GM19324 (cell line): ENCODE data around the gene ETS1.
"Not testable (repeated sequence)": the region's sequence is repeated elsewhere in the genome, so short reads cannot be mapped to it uniquely, and the experiment has no call there.

Source experiments
- ATAC-seq: cut with Tn5 transposase; IDR thresholded peaks from one replicate; pipeline ENCODE4 v1.9.1; 2021; ENCODE audit warnings: mild to moderate bottlenecking, moderate library complexity; ENCODE audit not compliant: unreplicated experiment, low FRiP score

ETS1 gene

GRCh38 chr11:128451652-128452470 lies 135.5 kb downstream of the ETS1 start:
- no peak for ATAC-seq

DNA sequence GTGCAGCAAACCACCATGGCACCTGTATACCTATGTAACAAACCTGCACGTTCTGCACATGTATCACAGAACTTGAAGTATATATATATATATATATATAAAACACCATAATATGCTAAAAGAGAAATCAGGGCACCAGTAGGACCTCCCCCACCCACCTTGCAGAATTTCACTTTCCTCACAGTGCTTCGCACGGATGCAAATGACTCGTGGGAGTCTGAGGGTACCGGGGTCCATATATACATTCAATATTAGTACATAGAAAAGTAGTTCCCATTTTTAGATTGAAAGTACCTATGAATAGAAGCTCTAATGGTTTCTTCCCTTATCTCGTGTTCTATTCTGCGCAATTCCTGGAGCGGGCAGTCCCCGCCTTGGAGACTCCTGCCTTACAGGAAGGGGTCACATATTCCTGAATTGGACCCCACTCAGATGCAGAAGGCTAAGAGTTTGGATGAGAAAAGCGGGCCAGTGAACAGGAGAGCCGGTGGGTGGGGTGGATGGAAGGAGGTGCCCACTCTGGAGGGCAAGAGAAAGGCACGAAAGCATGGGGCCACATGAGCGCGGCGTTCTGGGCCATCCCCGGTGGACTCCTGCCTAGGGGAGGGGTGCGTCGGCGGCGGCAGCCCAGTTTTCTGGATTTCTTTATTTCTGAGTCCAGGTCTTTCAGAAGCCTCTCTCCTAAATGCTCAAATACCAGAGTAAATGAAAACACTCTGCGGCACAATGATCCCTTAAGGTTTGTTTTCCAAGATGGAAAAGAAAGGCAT lies 136.3 kb downstream of the ETS1 start:
- ATAC-seq: no peak

- not testable (repeated sequence) for ATAC-seq
Measured at GRCh38 chr11:128450425-128450824, 136.9 kb downstream of the ETS1 start.

DNA sequence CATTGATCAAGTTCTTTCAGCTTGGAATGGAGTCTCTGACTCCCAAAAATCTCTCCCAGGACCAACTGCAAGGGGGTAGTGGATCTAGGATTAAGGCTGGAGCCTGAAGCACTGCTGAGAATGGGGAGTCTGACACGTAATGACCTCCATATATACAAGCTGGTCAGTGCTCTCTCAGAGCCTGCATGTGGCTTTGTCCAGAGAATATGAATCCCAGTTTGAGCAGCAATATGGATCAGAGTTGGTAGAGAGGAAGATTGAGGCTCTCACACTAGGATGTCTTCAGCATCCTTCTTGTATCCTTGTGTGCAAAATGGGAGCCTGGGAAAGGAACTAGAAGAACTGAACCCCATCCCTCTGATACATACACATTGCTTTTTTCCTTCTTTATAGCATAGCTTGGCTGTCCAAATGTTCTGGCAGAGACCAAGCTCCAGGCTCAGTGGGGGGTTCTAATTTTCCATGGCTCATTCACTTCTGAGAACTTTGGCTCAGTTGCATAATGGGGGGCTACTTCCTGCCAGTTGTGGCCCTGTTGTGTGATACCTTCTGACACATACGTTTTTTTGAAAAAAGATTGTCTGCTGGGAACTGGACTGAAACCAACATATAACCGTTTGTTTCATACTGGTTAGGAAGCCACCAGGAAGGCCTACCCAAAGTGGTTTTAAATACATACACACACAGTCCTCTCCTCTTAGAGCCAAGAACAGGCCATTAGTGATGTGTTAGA lies 138.2 kb downstream of the ETS1 start:
- no peak for ATAC-seq

DNA sequence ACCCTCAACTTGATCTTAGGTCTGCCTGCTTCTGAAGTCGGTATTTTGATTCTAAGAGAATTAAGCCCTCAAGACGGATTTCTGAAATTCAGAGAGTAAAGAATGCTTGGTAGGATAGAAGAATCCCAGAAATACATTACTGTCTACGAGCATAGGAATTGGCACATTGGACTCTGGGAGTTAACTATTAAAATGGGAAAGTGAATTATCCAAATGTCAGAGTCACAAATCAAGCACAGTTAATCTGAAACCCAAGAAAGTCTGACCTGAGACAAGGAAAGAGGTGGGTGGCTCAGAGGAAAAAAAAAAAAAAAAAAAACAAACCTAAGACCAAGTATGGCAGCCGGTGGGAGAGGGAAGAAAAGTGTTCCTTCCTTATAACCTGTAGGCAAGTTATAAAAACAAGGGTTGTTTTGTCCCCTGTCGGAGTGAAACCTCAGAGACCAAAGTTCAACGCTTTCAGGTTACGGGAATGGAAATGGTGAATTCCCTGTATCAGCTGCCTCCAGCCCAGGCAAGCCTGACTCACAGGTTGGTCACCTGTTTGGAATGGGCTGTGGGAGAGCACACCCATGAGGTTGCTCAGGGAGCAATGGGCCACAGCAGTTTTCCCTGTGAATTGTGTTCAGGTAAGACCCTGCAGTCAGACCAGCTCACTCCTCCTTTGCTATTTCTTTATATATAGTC lies 139.0 kb downstream of the ETS1 start:
- no peak for ATAC-seq

DNA sequence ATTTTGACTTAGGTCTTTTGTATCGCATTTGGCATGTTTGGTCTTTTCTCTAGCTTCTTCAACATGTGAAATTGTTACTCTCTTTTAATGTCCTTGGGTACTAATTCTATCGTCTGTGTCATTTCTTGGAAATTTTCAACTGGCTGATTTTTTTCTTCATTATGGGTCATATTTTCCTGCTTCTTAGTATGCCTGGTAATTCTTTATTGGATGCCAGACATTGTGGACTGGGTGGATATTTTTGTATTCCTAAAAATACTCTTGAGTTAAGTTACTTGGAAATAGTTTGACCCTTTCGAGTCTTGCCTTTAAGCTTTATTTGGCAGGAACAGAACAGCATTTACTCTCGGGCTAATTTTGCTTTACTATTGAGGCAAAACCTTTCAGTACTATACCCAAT lies 140.1 kb downstream of the ETS1 start:
- ATAC-seq: no peak

DNA sequence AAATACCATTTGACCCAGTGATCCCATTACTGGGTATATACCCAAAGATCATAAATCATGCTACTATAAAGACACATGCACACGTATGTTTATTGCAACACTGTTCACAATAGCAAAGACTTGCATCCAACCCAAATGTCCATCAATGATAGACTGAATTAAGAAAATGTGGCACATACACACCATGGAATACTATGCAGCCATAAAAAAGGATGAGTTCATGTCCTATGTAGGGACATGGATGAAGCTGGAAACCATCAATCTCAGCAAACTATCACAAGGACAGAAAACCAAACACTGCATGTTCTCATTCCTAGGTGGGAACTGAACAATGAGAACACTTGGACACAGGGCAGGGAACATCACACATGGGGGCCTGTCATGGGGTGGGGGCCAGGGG lies 141.4 kb downstream of the ETS1 start:
- not testable (repeated sequence) for ATAC-seq

DNA sequence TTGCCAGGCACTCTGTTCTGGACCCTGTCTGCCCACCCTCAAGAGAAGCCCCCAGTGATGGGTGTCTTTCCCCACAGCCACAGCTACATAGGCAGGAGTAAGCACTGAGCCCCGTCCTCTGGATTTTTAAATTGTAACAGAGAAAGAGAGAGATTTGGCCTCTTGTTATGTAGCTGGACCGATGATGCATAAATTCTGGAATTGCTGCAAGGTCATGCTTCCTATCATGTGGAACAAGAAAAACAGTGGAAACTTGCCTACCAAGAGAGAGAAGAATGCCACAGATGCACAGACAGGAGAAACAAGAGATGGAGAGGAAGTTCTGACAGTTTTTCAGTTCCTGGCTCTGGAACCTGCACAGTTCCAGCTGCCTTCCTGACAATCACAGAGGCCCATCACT lies 150.2 kb downstream of the ETS1 start:
- ATAC-seq: no peak

- no peak for ATAC-seq
Measured at GRCh38 chr11:128434818-128435217, 152.5 kb downstream of the ETS1 start.

- no peak for ATAC-seq
Measured at GRCh38 chr11:128434411-128434810, 152.9 kb downstream of the ETS1 start.

GRCh38 chr11:128432926-128433325 lies 154.4 kb downstream of the ETS1 start:
- ATAC-seq: no peak

DNA sequence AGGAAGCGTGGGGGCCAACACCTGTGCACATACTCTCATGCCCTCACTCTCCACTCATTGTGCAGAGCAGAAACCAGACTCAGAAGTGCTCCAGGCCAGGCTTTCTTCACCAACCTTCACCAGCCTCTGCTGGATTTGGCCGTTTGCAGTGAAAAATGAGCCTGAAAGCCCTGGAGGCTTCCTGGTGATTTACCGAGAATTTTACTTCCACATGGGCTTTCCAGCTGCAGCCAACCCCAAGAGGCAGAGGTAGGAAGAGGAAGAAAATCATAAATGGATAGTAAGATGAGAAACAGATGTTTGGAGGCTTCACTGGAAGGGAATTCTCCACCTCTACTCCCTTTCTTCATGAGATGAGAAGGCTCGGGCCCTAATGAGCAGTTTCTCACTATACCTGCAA lies 155.4 kb downstream of the ETS1 start:
- ATAC-seq: no peak

DNA sequence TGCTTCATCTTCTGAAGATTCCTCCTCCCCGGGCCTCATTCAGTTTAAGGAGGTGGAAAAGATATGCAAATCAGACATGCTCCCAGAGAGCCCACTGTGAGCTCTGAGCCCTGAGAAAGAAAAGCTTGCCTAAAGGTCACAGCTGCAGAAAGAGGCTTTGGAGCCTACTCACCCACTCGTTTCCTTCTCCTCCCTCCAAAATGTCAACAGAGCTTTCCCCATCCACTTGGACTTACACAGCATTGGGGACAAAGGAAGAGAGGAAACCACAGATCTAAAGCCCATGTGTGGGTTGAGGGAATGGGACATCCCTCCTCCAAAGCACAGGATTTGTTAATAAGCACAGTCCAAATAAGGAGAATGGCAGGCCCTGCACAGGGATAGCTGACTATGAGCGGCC lies 158.4 kb downstream of the ETS1 start:
- no peak for ATAC-seq

GRCh38 chr11:128424851-128425285 lies 162.5 kb downstream of the ETS1 start:
- ATAC-seq: no peak

DNA sequence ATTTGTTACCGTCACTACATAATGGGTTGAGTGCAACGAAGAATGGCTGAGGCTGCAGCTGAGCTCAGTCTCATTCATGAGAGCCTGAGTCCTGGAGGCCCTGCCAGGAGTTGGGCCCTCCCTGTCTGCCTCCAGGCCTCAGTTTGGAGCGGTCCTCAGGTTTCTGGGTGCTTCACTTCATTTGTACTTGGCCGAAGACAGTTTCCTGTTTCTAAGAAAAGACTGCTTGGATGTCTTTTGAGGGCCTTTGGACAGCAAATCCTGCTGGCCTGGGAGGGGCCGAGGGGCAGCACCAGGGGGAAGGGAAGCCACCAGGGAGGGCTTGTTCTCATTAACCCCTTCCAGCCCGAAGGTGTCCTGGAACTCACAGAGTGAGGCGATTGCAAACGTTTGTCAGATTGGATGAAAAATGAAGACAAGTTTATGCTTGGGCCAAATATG lies 163.1 kb downstream of the ETS1 start:
- ATAC-seq: no peak

- ATAC-seq: no peak
Measured at GRCh38 chr11:128422576-128423370, 164.6 kb downstream of the ETS1 start.

DNA sequence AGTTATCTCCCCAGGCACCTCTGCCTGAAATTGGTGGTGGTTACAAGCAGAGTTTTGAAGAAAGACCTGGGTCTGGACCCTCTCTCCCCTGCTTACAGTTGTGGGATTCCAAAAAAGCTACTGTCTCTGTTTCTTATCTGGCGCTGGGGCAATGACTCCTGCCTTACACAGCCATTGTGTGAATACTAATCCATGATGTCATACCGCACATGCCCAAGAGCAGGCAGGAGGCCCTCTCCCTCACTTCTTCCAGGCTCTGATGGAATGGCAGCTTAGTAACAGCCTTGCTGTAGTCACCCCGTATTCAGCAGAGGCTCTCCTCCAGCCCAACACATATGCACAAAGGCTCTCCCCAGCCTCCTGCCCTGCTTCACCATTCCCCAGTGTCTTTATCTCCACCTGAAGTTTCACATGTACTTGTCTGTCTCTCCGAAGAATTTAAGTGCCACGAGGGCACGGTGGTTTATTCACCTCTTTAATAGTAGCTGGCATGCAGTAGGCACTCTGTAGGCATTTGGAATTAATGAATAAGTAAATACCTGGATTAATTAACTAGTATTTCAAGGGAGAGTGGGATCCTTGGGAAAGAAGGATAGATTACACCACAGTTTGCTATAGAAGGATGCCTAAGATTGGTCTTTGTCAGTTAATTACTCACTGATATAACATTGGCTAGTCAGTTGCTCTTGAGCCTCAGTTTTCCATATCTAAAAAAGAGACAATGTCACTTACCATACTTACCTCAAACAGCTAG lies 165.6 kb downstream of the ETS1 start:
- no peak for ATAC-seq

DNA sequence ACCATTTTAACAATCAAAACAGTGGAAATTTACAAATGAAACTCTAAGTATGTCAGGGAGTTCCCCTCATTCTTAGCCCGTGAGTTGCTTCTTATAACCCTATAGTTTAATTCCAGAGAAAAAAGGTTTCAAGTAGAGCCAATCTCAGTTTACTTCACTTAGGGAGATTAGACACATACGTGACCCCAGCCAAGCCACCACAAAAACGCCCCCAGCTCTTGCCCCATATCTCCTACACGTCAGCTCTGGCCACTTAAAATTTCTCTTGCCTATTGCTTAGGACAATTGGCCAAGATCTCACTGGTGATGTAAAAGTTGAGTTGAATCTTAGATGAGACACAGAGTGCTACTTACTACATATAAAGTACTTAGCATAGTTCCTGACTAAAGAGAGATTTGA lies 166.4 kb downstream of the ETS1 start:
- ATAC-seq: no peak

DNA sequence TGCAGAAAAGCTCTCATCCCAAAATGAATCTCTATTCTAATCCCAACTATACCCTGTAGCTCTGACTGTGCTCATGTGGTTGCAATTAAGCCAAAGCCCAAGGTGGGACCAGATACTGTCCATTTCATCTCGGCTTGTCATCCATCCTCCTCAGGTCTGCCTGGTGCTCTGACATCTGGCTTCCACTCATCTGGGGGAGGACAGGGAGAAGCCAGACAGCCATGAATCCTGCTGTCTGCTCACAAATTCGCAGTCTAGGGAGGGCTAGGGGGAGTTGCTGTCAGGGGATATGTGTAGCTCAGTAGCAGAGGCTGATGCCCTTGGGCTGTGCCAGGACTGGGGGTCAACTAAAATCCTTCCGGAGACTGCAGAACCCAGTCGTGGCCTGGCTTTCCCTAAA lies 167.1 kb downstream of the ETS1 start:
- no peak for ATAC-seq
